GM10248 (cell line): ENCODE data around the gene NES.

ENCODE experiments used
- CTCF ChIA-PET: fragments of 300-600 bp; sonication (Branson Sonifier 250); formaldehyde crosslinking; extraction: SDS; loops from one replicate; lab custom pipeline; 2021; ENCODE audit warnings: antibody characterized with exemption; lab: Yijun Ruan, JAX
- POLR2A ChIA-PET: fragments of 350-650 bp; sonication (Branson Sonifier 250); formaldehyde crosslinking; extraction: SDS; loops from one replicate; lab custom pipeline; 2020; ENCODE audit warnings: antibody characterized with exemption; lab: Yijun Ruan, JAX
- DNase-seq: peaks from one replicate; pipeline ENCODE4 v3.0.0; 2012; ENCODE audit errors: extremely low spot score
- CTCF ChIP-seq: IDR thresholded peaks from 2 replicates; pipeline ENCODE4 v1.5.1; 2012; ENCODE audit warnings: mild to moderate bottlenecking, low read depth; ENCODE audit errors: extremely low read depth, missing control alignments, control extremely low read depth

NES gene

GRCh38 chr1:156666862-156667609 lies 10.2 kb downstream of the NES start:
- CTCF ChIA-PET, result interaction anchor here (0.7 to 25.5 kb wide), 5 partner anchors 6 to 59 kb away, joined by 3 to 431 read pairs (median 3); partner anchors contain the start of gene NES

GRCh38 chr1:156665539-156665938 lies 11.7 kb downstream of the NES start:
- POLR2A ChIA-PET, result no interaction called here
- DNase-seq, result no peak
- CTCF ChIA-PET, result interaction anchor here (1.2 to 14.2 kb wide), 9 partner anchors 14 to 280 kb away, joined by 3 to 431 read pairs (median 7); partner anchors contain the start of genes CRABP2, NES and NTRK1
- no peak for TF ChIP-seq CTCF

More at GRCh38 chr1:156666862-156667609, 10.2 kb downstream of the NES start:
- no peak for DNase-seq
- TF ChIP-seq CTCF, result no peak
- POLR2A ChIA-PET, result no interaction called here

GRCh38 chr1:156664767-156665411 lies 12.3 kb downstream of the NES start:
- CTCF ChIA-PET, result interaction anchor here (1.2 to 14.2 kb wide), 9 partner anchors 15 to 279 kb away, joined by 3 to 431 read pairs (median 7); partner anchors contain the start of genes CRABP2, NES and NTRK1
- no peak for TF ChIP-seq CTCF
- peak; percentile 73 for DNase-seq
- POLR2A ChIA-PET, result no interaction called here

- TF ChIP-seq CTCF, result no peak
- ChIA-PET CTCF (interaction anchor here (1.4 to 14.2 kb wide), 7 partner anchors 16 to 279 kb away, joined by 3 to 431 read pairs (median 8); partner anchors contain the start of genes CRABP2, NES and NTRK1), POLR2A (no interaction called here)
- DNase-seq, result no peak
Measured at GRCh38 chr1:156664046-156664766, 13.0 kb downstream of the NES start.

- no peak for TF ChIP-seq CTCF
- ChIA-PET POLR2A (interaction anchor here (0.6 kb wide), 1 partner anchor 43 kb away, joined by 7 read pairs; no protein-coding TSS in a partner anchor), CTCF (interaction anchor here (2.6 to 14.2 kb wide), 3 partner anchors 17 to 63 kb away, joined by 7 to 431 read pairs (median 18); partner anchors contain the start of gene NES)
- no peak for DNase-seq
Measured at GRCh38 chr1:156663178-156663577, 14.0 kb downstream of the NES start.

GRCh38 chr1:156662800-156663055 lies 14.5 kb downstream of the NES start:
- ChIA-PET POLR2A (interaction anchor here (0.6 kb wide), 1 partner anchor 43 kb away, joined by 7 read pairs; no protein-coding TSS in a partner anchor), CTCF (interaction anchor here (4.0 to 14.2 kb wide), 3 partner anchors 13 to 64 kb away, joined by 52 to 431 read pairs (median 103); partner anchors contain the start of genes ISG20L2, METTL25B and NES)
- no peak for DNase-seq
- TF ChIP-seq CTCF, result no peak
